Uterus (tissue), 4 donors: ENCODE data around the gene CHRD. TPM values are rescaled to one million over a fixed set of nuclear protein-coding genes. Genes with fewer than 3 reads are reported as not detected.
"Not testable (repeated sequence)": the region's sequence is repeated elsewhere in the genome, so short reads cannot be mapped to it uniquely, and the experiment has no call there.

Source experiments
- DNase-seq, 2 donors: peaks; one replicate each; pipeline ENCODE4 v3.0.0-alpha.2; 2019 to 2020
- H3K27ac ChIP-seq, 2 donors: fragments of 200-600 bp; sonication (generic); 1 replicate in 1 of 2; 2 replicates in 1 of 2; pipeline ENCODE4 v1.5.1; 2016 to 2018
- H3K27me3 ChIP-seq, 2 donors: fragments of 200-600 bp; sonication (generic); one replicate each; pipeline ENCODE4 v1.5.1; 2018 to 2019; ENCODE audit warnings: control low read depth in 1 of 2
- H3K36me3 ChIP-seq, 2 donors: fragments of 200-600 bp; sonication (generic); one replicate each; pipeline ENCODE4 v1.5.1; 2019; ENCODE audit warnings: control low read depth in 1 of 2
- H3K4me1 ChIP-seq, 2 donors: fragments of 200-600 bp; sonication (generic); one replicate each; pipeline ENCODE4 v1.5.1; 2018 to 2019; ENCODE audit warnings: control low read depth in 1 of 2
- H3K4me3 ChIP-seq, 2 donors: fragments of 200-600 bp; sonication (generic); 1 replicate in 1 of 2; 2 replicates in 1 of 2; pipeline ENCODE4 v1.5.1; 2018 to 2019; ENCODE audit warnings: mild to moderate bottlenecking in 1 of 2
- H3K9me3 ChIP-seq, 2 donors: fragments of 200-600 bp; sonication (generic); one replicate each; pipeline ENCODE4 v1.5.1; 2019; ENCODE audit warnings: control low read depth in 1 of 2
- CTCF ChIP-seq, 4 experiments: fragments of 200-600 bp in 2 of 4; fragments of 450-650 bp in 2 of 4; sonication (generic) in 2 of 4; IDR thresholded peaks; one replicate each; pipeline ENCODE4 v1.5.1; 2016 to 2019; ENCODE audit warnings: antibody characterized with exemption in 4 of 4, mild to moderate bottlenecking in 2 of 4, moderate library complexity in 1 of 4
- POLR2A ChIP-seq, 2 donors: fragments of 450-650 bp; IDR thresholded peaks; one replicate each; pipeline ENCODE4 v1.6.1; 2016; ENCODE audit warnings: antibody characterized with exemption in 2 of 2, mild to moderate bottlenecking in 1 of 2, moderate library complexity in 1 of 2
- intact Hi-C: fragments of 100-400 bp; cut with DNase I; formaldehyde crosslinking; loops from one replicate; pipeline ENCODE4 v1.15.1; 2023; ENCODE audit warnings: low total_unique reads
- total RNA-seq, 4 donors: library from RNA; depleted of rRNA in 3 of 4; stranded (reverse); fragments of >200 nt in 3 of 4; gene quantifications; one replicate each; pipeline versions ENCODE4 v1.1.0 to v1.2.4, GENCODE V29; 2014 to 2023
- donor health status: DM: yes; HTN: yes; CAD: no.

CHRD gene
- total RNA-seq, 4 donors from 2014 or later = 15.9 to 57.1 (median 30.7) TPM

DNA sequence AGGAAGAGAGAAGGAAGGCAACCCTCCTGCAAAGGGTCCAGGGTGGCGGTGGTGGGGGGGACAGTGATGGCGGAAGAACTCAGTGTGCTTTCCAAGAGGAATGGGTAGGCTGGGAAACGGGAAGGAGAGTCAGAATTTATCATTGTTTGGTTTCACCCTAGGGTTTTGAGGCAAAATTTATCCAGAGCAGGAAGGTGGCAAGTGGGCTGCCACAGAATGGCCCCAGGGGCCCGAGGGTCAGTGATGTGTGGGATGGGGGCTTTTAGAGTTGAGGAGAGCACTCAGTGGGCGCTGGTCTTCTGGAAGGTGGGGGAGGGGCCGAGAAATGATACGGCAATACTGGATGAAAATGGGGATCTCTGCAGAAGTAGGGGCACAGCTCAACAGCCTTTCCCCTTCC is 41.9 kb upstream of the CHRD start:
- Histone ChIP-seq H3K27me3 (no peaks in the 10 kb centered on the region), H3K9me3 (no peaks in the 10 kb centered on the region), H3K36me3 (no peaks in the 10 kb centered on the region), H3K4me3 (peak overlapping the region; percentile 5 to 25), H3K27ac (peak overlapping the region; percentile 96 to 100), H3K4me1 (peaks cover 6 to 10% of the 10 kb centered on the region in 2 donors)
- TF ChIP-seq POLR2A (IDR thresholded peaks at IDR 0.05) (no peak), CTCF (IDR thresholded peaks at IDR 0.05) (no peak)
- intact Hi-C loops = no loop called here
- no peak for DNase-seq

- intact Hi-C loops = no loop called here
- H3K9me3 ChIP-seq = no peaks in the 10 kb centered on the region
- H3K4me3 ChIP-seq = peak overlapping the region; percentile 8 to 25
These were observed 41.3 kb upstream of the CHRD start for GRCh38 chr3:184338511-184338945.

DNA sequence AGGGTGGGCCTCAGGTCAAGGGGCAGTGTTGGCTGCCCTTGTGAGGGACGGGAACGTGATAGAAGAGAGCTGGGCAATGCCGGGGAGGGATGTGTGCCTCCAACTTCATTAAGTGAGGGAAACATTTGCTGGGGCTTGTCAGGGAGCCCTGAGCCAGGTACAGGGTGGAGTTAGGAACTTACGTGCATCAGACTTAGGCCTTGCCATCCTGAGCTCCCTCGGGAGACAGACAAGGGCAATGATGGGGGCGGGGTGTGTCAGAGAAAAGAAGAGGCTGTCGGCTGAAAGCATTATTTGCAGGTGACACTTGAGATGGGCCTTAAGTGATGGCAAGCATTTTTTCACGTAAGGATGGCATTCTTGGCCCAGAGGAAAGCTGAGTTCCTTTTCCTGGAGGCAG is 40.9 kb upstream of the CHRD start:
- H3K4me1 ChIP-seq = peaks cover 6 to 10% of the 10 kb centered on the region in 2 donors
- intact Hi-C loops = no loop called here

More at GRCh38 chr3:184338511-184338945, 41.3 kb upstream of the CHRD start:
- DNase-seq = peak; percentile 90 to 96
- H3K36me3 ChIP-seq = no peaks in the 10 kb centered on the region
- peaks cover 6 to 10% of the 10 kb centered on the region in 2 donors for H3K4me1 ChIP-seq
- peak in 2 of 4 experiments; percentile 5 to 25 for TF ChIP-seq CTCF (IDR thresholded peaks at IDR 0.05)
- TF ChIP-seq POLR2A (IDR thresholded peaks at IDR 0.05) = peak; percentile 5 to 44
- H3K27me3 ChIP-seq = no peaks in the 10 kb centered on the region
- H3K27ac ChIP-seq = peak overlapping the region; percentile 96 to 100

GRCh38 chr3:184339451-184340135 is 40.3 kb upstream of the CHRD start:
- H3K9me3 ChIP-seq, H3K4me3 ChIP-seq, H3K36me3 ChIP-seq, intact Hi-C loops, H3K27me3 ChIP-seq, DNase-seq: not testable (repeated sequence)
- Histone ChIP-seq H3K4me1 (peaks cover 6 to 10% of the 10 kb centered on the region in 2 donors), H3K27ac (peak overlapping the region; percentile 96 to 100)

More for the DNA sequence above, 40.9 kb upstream of the CHRD start:
- H3K4me3 ChIP-seq = peak overlapping the region; percentile 8 to 25
- H3K36me3 ChIP-seq = no peaks in the 10 kb centered on the region
- TF ChIP-seq POLR2A (IDR thresholded peaks at IDR 0.05) (no peak), CTCF (IDR thresholded peaks at IDR 0.05) (no peak)
- H3K27ac ChIP-seq = peak overlapping the region; percentile 96 to 100
- H3K9me3 ChIP-seq = no peaks in the 10 kb centered on the region
- no peaks in the 10 kb centered on the region for H3K27me3 ChIP-seq
- peak in 1 of 2 donors; percentile 34 for DNase-seq

DNA sequence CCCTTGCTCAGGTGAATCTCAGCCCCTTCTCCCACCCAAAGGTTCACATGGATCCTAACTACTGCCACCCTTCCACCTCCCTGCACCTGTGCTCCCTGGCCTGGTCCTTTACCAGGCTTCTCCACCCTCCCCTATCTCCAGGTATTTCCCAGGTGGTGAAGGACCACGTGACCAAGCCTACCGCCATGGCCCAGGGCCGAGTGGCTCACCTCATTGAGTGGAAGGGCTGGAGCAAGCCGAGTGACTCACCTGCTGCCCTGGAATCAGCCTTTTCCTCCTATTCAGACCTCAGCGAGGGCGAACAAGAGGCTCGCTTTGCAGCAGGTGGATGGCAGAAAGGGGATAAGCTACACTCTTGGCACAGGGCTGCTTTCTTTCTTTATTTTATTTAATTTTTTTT is 37.9 kb upstream of the CHRD start:
- TF ChIP-seq CTCF (IDR thresholded peaks at IDR 0.05) (no peak), POLR2A (IDR thresholded peaks at IDR 0.05) (no peak)

More for the DNA sequence above, 37.9 kb upstream of the CHRD start:
- peaks cover 6 to 10% of the 10 kb centered on the region in 2 donors for H3K4me1 ChIP-seq
- no peak overlapping the region for H3K4me3 ChIP-seq
- intact Hi-C loops = no loop called here
- DNase-seq = no peak
- H3K27ac ChIP-seq = no peak overlapping the region
- H3K27me3 ChIP-seq = no peaks in the 10 kb centered on the region
- H3K9me3 ChIP-seq = no peaks in the 10 kb centered on the region
- H3K36me3 ChIP-seq = no peaks in the 10 kb centered on the region
